ENCODE results near the gene FAM167B. TPM values are rescaled to one million over a fixed set of nuclear protein-coding genes. Genes with fewer than 3 reads are reported as not detected.

Gene FAM167B
- polyA plus RNA-seq, 1 of the 3 experiments (the other 2 are of a cell fraction), result 1.2 TPM

DNA sequence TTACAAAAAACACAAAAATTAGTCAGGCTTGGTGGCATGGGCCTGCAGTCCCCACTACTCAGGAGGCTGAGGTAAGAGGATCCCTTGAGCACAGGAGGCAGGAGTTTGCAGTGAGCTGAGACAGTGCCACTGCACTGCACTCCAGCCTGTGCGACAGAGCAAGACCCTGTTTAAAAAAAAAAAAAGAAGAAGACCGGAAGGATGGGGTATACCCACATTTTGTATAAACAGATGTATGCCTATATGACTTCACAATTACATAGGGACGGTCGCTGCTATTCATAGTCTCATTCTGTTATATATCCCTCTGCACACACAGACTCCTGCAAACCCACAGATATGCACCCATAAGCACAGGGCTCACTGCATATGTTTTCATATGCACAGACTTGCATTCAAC lies 16.7 kb downstream of the FAM167B start (continued):
- TF ChIP-seq, protein P1, sequence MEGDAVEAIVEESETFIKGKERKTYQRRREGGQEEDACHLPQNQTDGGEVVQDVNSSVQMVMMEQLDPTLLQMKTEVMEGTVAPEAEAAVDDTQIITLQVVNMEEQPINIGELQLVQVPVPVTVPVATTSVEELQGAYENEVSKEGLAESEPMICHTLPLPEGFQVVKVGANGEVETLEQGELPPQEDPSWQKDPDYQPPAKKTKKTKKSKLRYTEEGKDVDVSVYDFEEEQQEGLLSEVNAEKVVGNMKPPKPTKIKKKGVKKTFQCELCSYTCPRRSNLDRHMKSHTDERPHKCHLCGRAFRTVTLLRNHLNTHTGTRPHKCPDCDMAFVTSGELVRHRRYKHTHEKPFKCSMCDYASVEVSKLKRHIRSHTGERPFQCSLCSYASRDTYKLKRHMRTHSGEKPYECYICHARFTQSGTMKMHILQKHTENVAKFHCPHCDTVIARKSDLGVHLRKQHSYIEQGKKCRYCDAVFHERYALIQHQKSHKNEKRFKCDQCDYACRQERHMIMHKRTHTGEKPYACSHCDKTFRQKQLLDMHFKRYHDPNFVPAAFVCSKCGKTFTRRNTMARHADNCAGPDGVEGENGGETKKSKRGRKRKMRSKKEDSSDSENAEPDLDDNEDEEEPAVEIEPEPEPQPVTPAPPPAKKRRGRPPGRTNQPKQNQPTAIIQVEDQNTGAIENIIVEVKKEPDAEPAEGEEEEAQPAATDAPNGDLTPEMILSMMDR (IDR thresholded peaks at IDR 0.05), result no peak
- TF ChIP-seq MEF2A (IDR thresholded peaks at IDR 0.05; ENCODE audit: borderline replicate concordance, low read depth), result no peak

DNA sequence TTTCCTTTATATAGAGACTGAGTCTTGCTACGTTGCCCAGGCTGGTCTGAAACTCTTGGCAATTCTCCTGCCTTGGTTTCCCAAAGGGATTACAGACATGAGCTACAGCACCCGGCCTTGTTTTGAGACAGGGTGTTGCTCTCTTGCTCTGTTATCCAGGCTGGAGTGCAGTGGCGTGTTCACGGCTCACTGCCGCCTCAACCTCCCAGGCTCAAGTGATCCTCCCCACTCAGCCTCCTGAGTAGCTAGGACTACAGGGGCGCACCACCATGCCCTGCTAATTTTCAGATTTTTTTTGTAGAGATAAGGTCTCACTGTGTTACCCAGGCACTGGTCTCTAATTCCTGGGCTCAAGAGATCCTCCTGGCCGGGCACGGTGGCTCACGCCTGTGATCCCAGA lies 18.8 kb downstream of the FAM167B start:
- H3K27ac ChIP-seq (ENCODE audit: low read depth in 2 of 2, low read length in 1 of 2), result no peak overlapping the region
- TF ChIP-seq MEF2A (IDR thresholded peaks at IDR 0.05; ENCODE audit: borderline replicate concordance, low read depth) (no peak), EP300 (IDR thresholded peaks at IDR 0.05; ENCODE audit: borderline replicate concordance in 1 of 2, low read depth in 1 of 2, low read length in 1 of 2) (no peak), RCOR1 (IDR thresholded peaks at IDR 0.05; ENCODE audit: low read length) (no peak), CHD2 (IDR thresholded peaks at IDR 0.05; ENCODE audit: low read length, partially characterized antibody) (no peak), JUND (IDR thresholded peaks at IDR 0.05) (no peak), TCF12 (IDR thresholded peaks at IDR 0.05) (no peak), SIN3A (IDR thresholded peaks at IDR 0.05; ENCODE audit: borderline replicate concordance, low read depth, low read length) (no peak), GABPA (IDR thresholded peaks at IDR 0.05; ENCODE audit: low read depth) (no peak), EZH2phosphoT487 (IDR thresholded peaks at IDR 0.05; ENCODE audit: borderline replicate concordance, low read depth) (no peak)
- TF ChIP-seq, protein P2, sequence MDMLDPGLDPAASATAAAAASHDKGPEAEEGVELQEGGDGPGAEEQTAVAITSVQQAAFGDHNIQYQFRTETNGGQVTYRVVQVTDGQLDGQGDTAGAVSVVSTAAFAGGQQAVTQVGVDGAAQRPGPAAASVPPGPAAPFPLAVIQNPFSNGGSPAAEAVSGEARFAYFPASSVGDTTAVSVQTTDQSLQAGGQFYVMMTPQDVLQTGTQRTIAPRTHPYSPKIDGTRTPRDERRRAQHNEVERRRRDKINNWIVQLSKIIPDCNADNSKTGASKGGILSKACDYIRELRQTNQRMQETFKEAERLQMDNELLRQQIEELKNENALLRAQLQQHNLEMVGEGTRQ (IDR thresholded peaks at IDR 0.05; ENCODE audit: borderline replicate concordance, low read depth, low read length), result no peak
- TF ChIP-seq, protein P3, sequence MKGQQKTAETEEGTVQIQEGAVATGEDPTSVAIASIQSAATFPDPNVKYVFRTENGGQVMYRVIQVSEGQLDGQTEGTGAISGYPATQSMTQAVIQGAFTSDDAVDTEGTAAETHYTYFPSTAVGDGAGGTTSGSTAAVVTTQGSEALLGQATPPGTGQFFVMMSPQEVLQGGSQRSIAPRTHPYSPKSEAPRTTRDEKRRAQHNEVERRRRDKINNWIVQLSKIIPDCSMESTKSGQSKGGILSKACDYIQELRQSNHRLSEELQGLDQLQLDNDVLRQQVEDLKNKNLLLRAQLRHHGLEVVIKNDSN (IDR thresholded peaks at IDR 0.05; ENCODE audit: borderline replicate concordance, low read depth), result no peak
- TF ChIP-seq, protein P1 (IDR thresholded peaks at IDR 0.05), result no peak
- no peak overlapping the region for H3K9ac ChIP-seq
- DNase-seq, result no peak
- H4K20me1 ChIP-seq (ENCODE audit: insufficient read depth), result no peaks in the 10 kb centered on the region
- 91% methylated on average over 9 of the region's 9 CpGs for WGBS (ENCODE audit: low lambda C conversion rate)
- H3K4me3 ChIP-seq (ENCODE audit: low read depth in 2 of 2, low read length in 1 of 2), result no peak overlapping the region
- 0 out of 4 replicates have a peak, but pooled peaks cover 0 to 3% of the 10 kb centered on the region in 2 experiments for H3K4me1 ChIP-seq (ENCODE audit: control insufficient read depth in 1 of 2, insufficient read depth in 2 of 2, low read depth in 1 of 2, low read length in 1 of 2)
- no peak overlapping the region for H3K4me2 ChIP-seq
- H3K9me3 ChIP-seq, result no peaks in the 10 kb centered on the region
- H3K27me3 ChIP-seq (ENCODE audit: insufficient read depth), result no peaks in the 10 kb centered on the region
- no peaks in the 10 kb centered on the region for H3K36me3 ChIP-seq (replicated peaks in 1 of 2; ENCODE audit: control insufficient read depth in 1 of 2, insufficient read depth in 2 of 2, low read length in 1 of 2)
- no peak overlapping the region for H2AFZ ChIP-seq (ENCODE audit: low read depth)
- H3K9me2 ChIP-seq, result no peaks in the 10 kb centered on the region
- ChIA-PET CTCF (interaction anchor here (2.4 kb wide), 1 partner anchor 18 kb away, joined by 8 read pairs; no protein-coding TSS in a partner anchor), POLR2A (no interaction called here)
- no peaks in the 10 kb centered on the region for H3K79me2 ChIP-seq (ENCODE audit: insufficient read depth)
- peaks cover 14% of the 10 kb centered on the region for H3F3A ChIP-seq (replicated peaks; ENCODE audit: insufficient read depth)
